MCF 10A (cell line): ENCODE results near the gene PKP2. TPM values are rescaled to one million over a fixed set of nuclear protein-coding genes. Genes with fewer than 3 reads are reported as not detected.

Experiments used
- BruUV-seq: library from RNA; stranded (reverse); fragments of 400-500 nt; replicated peaks from 2 replicates; lab custom pipeline; 2021; lab: Mats Ljungman, UMichigan
- CTCF ChIA-PET: fragments of 300-600 bp; sonication (Branson Sonifier 250); formaldehyde crosslinking; extraction: SDS; loops from one replicate; lab custom pipeline; 2021; ENCODE audit warnings: antibody characterized with exemption, inconsistent platforms; lab: Yijun Ruan, JAX
- POLR2A ChIA-PET: fragments of 300-600, 350-650 bp; sonication (Branson Sonifier 250); formaldehyde crosslinking; extraction: SDS; loops from one replicate; lab custom pipeline; 2020; ENCODE audit warnings: antibody characterized with exemption, inconsistent platforms; lab: Yijun Ruan, JAX
- DNase-seq: peaks from one replicate; pipeline ENCODE4 v3.0.0-alpha.2; 2018; ENCODE audit not compliant: unreplicated experiment
- H3K27ac Mint-ChIP-seq: one replicate; pipeline ENCODE4 v1.8.0; 2022; ENCODE audit warnings: mild to moderate bottlenecking, low read depth, mixed read lengths; ENCODE audit not compliant: unreplicated experiment
- H3K27me3 Mint-ChIP-seq: one replicate; pipeline ENCODE4 v1.8.0; 2022; ENCODE audit warnings: mixed read lengths; ENCODE audit not compliant: insufficient read depth, unreplicated experiment
- H3K36me3 Mint-ChIP-seq: one replicate; pipeline ENCODE4 v1.8.0; 2022; ENCODE audit warnings: mild to moderate bottlenecking, moderate library complexity, mixed read lengths; ENCODE audit not compliant: insufficient read depth, unreplicated experiment
- H3K4me1 Mint-ChIP-seq: one replicate; pipeline ENCODE4 v1.8.0; 2022; ENCODE audit warnings: mixed read lengths; ENCODE audit not compliant: insufficient read depth, unreplicated experiment
- H3K4me3 Mint-ChIP-seq: one replicate; pipeline ENCODE4 v1.8.0; 2022; ENCODE audit warnings: mild to moderate bottlenecking, moderate library complexity, mixed read lengths; ENCODE audit not compliant: unreplicated experiment
- H3K9me3 Mint-ChIP-seq: one replicate; pipeline ENCODE4 v1.8.0; 2022; ENCODE audit warnings: mixed read lengths; ENCODE audit not compliant: unreplicated experiment
- intact Hi-C: fragments of 100-400 bp; cut with micrococcal nuclease; formaldehyde crosslinking; loops from 2 replicates; pipeline ENCODE4 v1.14.1; 2022
- total RNA-seq: library from RNA; stranded (reverse); gene quantifications from 2 replicates; pipeline ENCODE4 v1.2.3, GENCODE V29; 2022
- TF ChIP-seq, protein P1 (sequence below): fragments of 200-600 bp; IDR thresholded peaks from one replicate; pipeline ENCODE4 v1.8.0; 2022; ENCODE audit warnings: antibody characterized with exemption, mild to moderate bottlenecking; ENCODE audit not compliant: unreplicated experiment

PKP2 gene
- total RNA-seq, 1 experiment from 2014 or later, result 88.0 TPM

DNA sequence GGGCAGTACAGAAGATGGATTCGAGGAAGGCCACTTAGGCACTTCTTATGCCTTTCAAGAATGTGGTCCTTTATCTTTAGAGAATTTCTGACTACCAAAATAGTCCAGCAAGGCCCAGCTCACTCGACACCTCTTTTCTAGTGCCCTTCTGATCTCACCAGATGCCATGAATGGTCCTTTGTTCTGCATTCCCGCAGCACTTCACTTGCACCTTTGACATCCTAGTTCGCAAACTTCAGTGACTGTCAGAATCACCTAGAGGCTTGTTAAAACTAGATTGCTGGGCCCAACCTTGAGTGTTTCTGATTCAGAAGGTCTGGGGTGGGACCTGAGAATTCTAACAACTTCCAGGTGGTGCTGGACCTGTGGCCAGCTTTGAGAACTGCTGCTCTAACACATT, 56.7 kb downstream of the PKP2 start:
- TF ChIP-seq, protein P1, sequence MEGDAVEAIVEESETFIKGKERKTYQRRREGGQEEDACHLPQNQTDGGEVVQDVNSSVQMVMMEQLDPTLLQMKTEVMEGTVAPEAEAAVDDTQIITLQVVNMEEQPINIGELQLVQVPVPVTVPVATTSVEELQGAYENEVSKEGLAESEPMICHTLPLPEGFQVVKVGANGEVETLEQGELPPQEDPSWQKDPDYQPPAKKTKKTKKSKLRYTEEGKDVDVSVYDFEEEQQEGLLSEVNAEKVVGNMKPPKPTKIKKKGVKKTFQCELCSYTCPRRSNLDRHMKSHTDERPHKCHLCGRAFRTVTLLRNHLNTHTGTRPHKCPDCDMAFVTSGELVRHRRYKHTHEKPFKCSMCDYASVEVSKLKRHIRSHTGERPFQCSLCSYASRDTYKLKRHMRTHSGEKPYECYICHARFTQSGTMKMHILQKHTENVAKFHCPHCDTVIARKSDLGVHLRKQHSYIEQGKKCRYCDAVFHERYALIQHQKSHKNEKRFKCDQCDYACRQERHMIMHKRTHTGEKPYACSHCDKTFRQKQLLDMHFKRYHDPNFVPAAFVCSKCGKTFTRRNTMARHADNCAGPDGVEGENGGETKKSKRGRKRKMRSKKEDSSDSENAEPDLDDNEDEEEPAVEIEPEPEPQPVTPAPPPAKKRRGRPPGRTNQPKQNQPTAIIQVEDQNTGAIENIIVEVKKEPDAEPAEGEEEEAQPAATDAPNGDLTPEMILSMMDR, result no peak
- H3K27me3 Mint-ChIP-seq, result no peaks in the 10 kb centered on the region
- CTCF ChIA-PET, result no interaction called here
- H3K36me3 Mint-ChIP-seq, result peaks cover 89% of the 10 kb centered on the region
- no peak overlapping the region for H3K27ac Mint-ChIP-seq
- peaks cover 7% of the 10 kb centered on the region for H3K9me3 Mint-ChIP-seq
- no peak for DNase-seq
- intact Hi-C loops, result loop anchor here (10.0 kb wide), 1 partner anchor 75 kb away; no protein-coding TSS in a partner anchor
- no TSS peak for BruUV-seq
- H3K4me1 Mint-ChIP-seq, result peaks cover 11% of the 10 kb centered on the region
- POLR2A ChIA-PET, result no interaction called here
- no peak overlapping the region for H3K4me3 Mint-ChIP-seq

DNA sequence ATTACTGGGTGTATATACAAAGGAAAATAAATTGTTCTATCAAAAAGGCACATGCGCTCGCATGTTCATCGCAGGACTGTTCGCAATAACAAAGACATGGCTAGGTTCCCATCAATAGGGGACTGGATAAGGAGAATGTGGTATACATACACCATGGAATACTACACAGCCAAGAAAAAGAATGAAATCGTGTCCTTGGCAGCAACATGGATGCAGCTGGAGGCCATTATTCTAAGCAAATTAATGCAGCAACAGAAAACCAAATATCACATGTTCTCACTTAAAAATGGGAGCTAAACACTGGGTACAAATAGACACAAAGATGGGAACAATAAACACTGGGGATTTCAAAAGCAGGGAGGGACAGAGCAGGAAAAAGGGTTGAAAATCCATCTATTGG, 58.6 kb downstream of the PKP2 start:
- no peak overlapping the region for H3K27ac Mint-ChIP-seq
- intact Hi-C loops, result no loop called here
- no peak for DNase-seq
- H3K9me3 Mint-ChIP-seq, result peaks cover 7% of the 10 kb centered on the region
- H3K4me3 Mint-ChIP-seq, result no peak overlapping the region
- POLR2A ChIA-PET, result interaction anchor here (0.6 to 1.6 kb wide), 2 partner anchors 15 to 59 kb away, joined by 4 read pairs; partner anchors contain the start of gene PKP2
- TF ChIP-seq, protein P1, result no peak
- CTCF ChIA-PET, result no interaction called here
- H3K36me3 Mint-ChIP-seq, result peaks cover 82% of the 10 kb centered on the region
- peaks cover 4% of the 10 kb centered on the region for H3K4me1 Mint-ChIP-seq
- no peaks in the 10 kb centered on the region for H3K27me3 Mint-ChIP-seq
- no TSS peak for BruUV-seq

DNA sequence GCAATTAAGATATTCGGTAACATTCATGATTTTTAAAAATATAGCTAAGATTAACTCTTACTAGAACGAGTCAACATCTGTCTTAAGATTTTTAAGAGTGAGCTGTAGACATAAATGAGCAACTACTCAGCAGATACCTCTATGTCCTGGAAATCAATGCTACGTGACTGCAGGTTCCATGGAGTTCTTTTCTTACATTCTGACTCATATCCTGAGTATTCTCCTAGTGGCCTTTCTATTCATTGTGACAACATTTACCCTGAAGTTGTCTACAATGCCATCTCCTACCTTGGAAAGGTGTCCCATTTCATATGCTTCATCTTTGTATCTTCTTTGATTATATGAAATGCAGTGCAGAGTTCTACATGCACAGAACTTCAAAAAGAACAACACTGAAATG, 59.9 kb downstream of the PKP2 start:
- Mint-ChIP-seq H3K27ac (no peak overlapping the region), H3K36me3 (peaks cover 76% of the 10 kb centered on the region), H3K9me3 (peaks cover 7% of the 10 kb centered on the region), H3K4me1 (peaks cover 4% of the 10 kb centered on the region), H3K27me3 (no peaks in the 10 kb centered on the region), H3K4me3 (no peak overlapping the region)
- ChIA-PET CTCF (no interaction called here), POLR2A (interaction anchor here (0.6 to 0.8 kb wide), 3 partner anchors 68 to 1513 kb away, joined by 3 to 4 read pairs (median 3); no protein-coding TSS in a partner anchor)
- BruUV-seq, result no TSS peak
- TF ChIP-seq, protein P1, result no peak
- intact Hi-C loops, result no loop called here
- no peak for DNase-seq

DNA sequence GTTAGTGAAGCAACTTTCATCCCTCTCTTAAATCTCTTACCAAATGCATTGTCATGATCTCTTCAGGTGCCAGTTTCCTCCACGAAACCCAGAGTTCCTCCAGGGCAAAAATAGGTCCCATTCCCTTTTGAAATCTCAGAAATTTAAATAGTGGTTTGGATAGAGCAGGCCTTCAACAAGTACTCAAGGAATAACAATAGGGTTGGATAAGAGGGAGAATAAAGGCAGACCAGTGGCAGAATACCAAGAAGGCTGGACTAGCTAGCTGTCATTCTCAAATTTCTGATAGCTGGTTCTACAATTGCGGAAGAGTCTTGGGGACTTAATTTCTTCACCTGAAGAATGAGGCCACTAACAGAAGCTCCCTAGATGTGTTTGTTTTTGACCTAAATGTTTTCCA, 62.5 kb downstream of the PKP2 start:
- Mint-ChIP-seq H3K4me1 (peaks cover 4% of the 10 kb centered on the region), H3K27me3 (no peaks in the 10 kb centered on the region), H3K9me3 (peaks cover 7% of the 10 kb centered on the region), H3K27ac (no peak overlapping the region), H3K36me3 (peaks cover 74% of the 10 kb centered on the region), H3K4me3 (no peak overlapping the region)
- no peak for DNase-seq
- intact Hi-C loops, result no loop called here
- no TSS peak for BruUV-seq
- TF ChIP-seq, protein P1, result no peak
- ChIA-PET CTCF (interaction anchor here (1.6 kb wide), 1 partner anchor 9 kb away, joined by 3 read pairs; no protein-coding TSS in a partner anchor), POLR2A (interaction anchor here (0.6 kb wide), 1 partner anchor 63 kb away, joined by 4 read pairs; no protein-coding TSS in a partner anchor)
